Posterior vena cava (tissue), 2 donors: Measurements from ENCODE around the gene MATN1. TPM values are rescaled to one million over a fixed set of nuclear protein-coding genes. Genes with fewer than 3 reads are reported as not detected.
"Not testable (repeated sequence)": the region's sequence is repeated elsewhere in the genome, so short reads cannot be mapped to it uniquely, and the experiment has no call there.

Experiments used
- DNase-seq: peaks from one replicate; pipeline ENCODE4 v3.0.0-alpha.2; 2020; ENCODE audit warnings: low spot score
- intact Hi-C, 2 donors: fragments of 100-400 bp; cut with DNase I; formaldehyde crosslinking; loops; one replicate each; pipeline versions ENCODE4 v1.14.1 to v1.14.2; 2022 to 2023
- total RNA-seq, 2 donors: library from RNA; stranded (reverse); fragmentation: NEBNext Ultra II Directional; extraction: Animal tissue kit (Norgen Biotek cat#: 25700); gene quantifications; one replicate each; pipeline ENCODE4 v1.2.1, GENCODE V29; 2021
- donor health status: DM: yes; HTN: yes; CAD: no.
- donor health status: DM: yes; HTN: yes; CAD: no.

MATN1 gene
- total RNA-seq, 2 donors from 2014 or later, result not detected

DNA sequence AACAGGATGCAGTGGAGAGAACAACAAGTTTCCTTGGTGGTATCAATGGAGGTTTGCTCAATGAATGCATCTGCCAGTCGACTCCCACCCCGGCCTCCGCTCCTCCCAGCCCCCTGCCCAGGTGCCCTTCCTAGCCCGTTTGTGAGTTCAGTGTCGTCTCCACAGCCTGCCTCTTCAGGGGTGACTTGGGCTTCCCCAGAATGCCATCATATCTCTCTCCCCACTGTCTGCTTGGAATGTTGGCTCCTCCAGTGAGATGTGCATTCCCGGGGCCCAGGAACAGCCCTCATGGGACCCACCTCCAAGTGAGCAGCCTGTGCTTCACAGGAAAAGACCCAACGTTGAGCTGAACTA, 30.5 kb downstream of the MATN1 start:
- DNase-seq, result peak; percentile 68
- intact Hi-C loops, result no loop called here

DNA sequence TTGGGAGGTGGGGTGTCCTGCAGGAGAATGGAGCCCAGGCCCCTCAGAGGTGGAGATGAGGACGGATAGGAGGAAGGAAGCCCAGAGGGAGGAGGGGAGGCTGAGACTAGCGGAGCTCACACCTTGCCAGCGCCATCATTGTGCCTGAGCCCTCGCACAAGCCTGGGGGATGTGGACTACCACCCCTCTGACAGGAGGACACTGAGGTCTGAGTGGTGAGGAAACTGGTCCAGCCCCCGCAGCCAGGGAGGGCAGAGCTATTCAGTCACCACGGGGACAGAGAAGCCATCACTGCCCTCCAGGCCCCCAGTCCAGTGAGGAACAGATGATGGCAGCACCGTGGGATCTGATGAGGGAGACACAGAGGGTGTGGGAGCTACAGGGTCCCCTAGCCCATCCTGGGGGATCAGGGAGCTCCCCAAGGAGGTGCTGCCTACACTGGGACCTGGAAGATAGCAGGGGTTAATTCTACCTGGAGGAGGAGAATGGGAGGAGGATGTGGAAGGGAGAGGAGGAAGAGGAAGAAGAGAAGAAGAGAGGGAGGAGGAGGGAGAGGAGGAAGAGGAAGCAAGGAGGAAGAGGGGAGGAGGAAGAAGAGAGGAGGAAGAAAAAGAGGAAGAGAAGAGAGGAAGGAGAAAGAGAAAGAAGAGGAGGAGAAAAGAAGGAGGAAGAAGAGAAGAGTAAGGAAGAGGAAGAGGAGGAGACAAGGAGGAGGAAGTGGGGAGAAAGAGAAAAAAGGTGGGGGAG, 31.0 kb downstream of the MATN1 start:
- DNase-seq, result peak; percentile 70
- intact Hi-C loops, result no loop called here

DNA sequence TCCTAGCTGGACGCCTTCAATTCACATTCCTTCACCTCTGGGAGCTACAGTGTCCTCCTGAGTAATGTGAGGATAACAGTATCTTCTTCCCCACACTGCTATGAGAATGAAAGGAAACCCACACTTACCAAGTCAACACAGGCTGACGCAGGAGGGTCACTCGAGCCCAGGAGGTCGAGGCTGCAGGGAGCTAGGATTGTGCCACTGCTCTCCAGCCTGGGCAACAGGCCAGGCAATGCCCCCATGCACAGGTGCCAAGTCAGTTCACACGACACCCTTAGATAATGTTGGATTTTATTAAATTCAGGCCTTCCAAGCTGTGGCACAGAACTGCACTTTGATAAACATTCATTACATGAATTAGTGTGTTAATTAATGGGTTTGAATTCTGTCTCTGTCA, 31.9 kb downstream of the MATN1 start:
- intact Hi-C loops, result no loop called here
- DNase-seq, result peak; percentile 62

- intact Hi-C loops, result no loop called here
- peak; percentile 11 for DNase-seq
These were observed 33.3 kb downstream of the MATN1 start for GRCh38 chr1:30689901-30690645.

DNA sequence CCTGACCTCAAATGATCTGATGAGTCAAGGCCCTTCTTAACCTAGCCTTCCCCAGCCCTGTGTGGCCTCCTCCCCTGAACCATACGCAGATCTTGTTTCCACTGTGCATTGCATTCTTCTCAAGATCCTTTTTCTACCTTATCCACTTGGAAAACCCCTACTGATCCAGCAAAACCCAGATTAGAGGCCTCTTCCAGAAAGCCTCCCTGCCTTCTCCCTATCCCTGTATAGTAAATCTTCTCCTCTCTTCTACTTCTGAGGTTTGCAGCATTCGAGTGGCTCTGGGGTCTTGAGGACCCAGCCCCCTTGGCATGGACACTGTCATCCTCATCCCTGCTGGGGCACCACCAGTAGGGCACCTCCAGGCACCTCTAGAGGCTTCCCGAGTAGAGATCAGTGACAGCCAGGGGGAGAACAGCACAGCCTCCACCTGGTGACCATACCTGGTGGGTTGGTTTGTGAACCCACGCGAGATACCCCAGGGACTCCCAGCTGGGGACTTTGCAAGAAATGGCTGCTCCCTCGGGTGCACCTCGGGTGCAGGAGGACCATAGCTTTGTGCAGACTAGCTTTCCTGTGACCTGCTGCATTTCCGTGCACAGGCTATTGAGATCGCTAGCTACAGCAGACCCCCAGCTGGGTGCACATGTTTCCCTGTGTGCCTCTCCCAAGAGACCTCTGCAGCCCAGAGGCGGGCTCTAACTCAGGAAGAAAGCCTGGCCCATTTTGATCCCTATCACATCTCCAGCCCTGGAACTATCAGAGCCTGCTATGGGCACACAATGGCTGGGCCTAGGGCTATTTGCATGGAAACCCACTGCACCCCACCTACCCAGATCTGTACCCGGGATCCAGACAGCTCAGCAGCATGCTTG, 34.2 kb downstream of the MATN1 start:
- peak; percentile 64 for DNase-seq
- intact Hi-C loops, result no loop called here

DNA sequence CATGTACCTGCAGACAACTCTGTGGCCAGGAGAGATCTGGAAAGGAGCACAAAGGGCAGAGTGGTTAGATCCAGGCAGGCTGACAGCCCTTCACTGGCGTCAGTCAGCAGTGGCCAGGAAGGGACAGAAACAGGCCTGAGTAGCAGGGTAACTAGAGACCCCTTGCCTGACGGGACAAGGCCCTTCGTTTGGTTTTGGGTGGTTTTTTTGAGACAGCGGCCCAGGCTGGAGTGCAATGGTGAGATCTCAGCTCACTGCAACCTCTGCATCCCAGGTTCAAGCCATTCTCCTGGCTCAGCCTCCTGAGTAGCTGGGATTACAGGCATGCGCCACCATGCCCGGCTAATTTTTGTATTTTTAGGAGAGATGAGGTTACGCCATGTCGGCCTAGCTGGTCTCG, 34.9 kb downstream of the MATN1 start:
- peak; percentile 31 for DNase-seq

GRCh38 chr1:30687886-30688285, 35.5 kb downstream of the MATN1 start:
- intact Hi-C loops, result no loop called here

More for the DNA sequence above, 34.9 kb downstream of the MATN1 start:
- intact Hi-C loops, result not testable (repeated sequence)

GRCh38 chr1:30686236-30686935, 37.0 kb downstream of the MATN1 start:
- intact Hi-C loops, result no loop called here
- DNase-seq, result peak; percentile 57

More at GRCh38 chr1:30687886-30688285, 35.5 kb downstream of the MATN1 start:
- DNase-seq, result peak; percentile 34

- peak; percentile 50 for DNase-seq
- intact Hi-C loops, result no loop called here
These were observed 37.6 kb downstream of the MATN1 start for GRCh38 chr1:30685796-30686165.

- intact Hi-C loops, result no loop called here
- peak; percentile 81 for DNase-seq
These were observed 38.2 kb downstream of the MATN1 start for GRCh38 chr1:30684881-30685795.

DNA sequence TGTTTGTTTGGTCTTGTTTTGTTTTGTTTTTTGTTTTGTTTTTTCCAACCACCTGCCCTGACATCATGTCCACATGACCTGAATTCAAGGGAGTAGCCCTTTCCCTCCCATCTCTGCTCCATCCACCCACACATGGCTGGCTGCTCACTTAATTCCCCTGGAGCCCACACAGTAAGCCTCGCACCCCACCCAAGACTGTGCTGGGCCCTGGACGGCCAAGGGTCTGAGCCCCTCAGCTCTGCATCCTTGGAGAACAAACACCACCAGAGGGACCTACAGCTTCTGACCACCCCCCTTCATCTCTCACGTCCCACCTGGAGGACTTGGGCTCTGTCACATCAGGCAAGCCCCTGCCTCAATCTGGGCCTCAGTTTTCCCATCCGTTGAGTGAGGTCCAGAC, 39.1 kb downstream of the MATN1 start:
- intact Hi-C loops, result no loop called here
- DNase-seq, result no peak

GRCh38 chr1:30683699-30684098, 39.7 kb downstream of the MATN1 start:
- intact Hi-C loops, result no loop called here
- DNase-seq, result no peak

GRCh38 chr1:30682396-30683275, 40.7 kb downstream of the MATN1 start:
- intact Hi-C loops, result no loop called here
- DNase-seq, result no peak

- intact Hi-C loops, result no loop called here
- DNase-seq, result no peak
These were observed 41.6 kb downstream of the MATN1 start for GRCh38 chr1:30681782-30682181.

- intact Hi-C loops, result no loop called here
- no peak for DNase-seq
These were observed 42.5 kb downstream of the MATN1 start for GRCh38 chr1:30680879-30681278.

GRCh38 chr1:30680429-30680828, 43.0 kb downstream of the MATN1 start:
- intact Hi-C loops, result no loop called here
- DNase-seq, result peak; percentile 46

DNA sequence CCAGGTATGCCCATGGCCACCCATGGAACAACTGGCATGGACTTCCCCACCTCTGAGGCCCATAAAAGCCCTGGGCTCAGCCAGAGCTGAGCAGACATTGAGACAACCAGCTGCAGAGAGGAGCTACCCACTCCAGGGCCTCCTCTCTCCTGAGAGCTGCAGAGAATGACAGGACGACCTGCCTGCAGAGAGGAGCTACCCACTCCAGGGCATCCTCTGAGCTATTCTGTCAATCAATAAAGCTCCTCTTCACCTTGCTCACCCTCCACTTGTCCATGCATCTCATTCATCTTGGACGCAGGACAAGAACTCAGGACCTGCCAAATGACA, 43.4 kb downstream of the MATN1 start:
- DNase-seq, result peak; percentile 42
- intact Hi-C loops, result no loop called here
